CD4-positive, alpha-beta T cell treated with Interleukin-17A for 4 hours (primary cell): ENCODE results near the gene F2.
"Not testable (repeated sequence)": the region's sequence is repeated elsewhere in the genome, so short reads cannot be mapped to it uniquely, and the experiment has no call there.

Experiments
- DNase-seq: peaks from one replicate; pipeline ENCODE4 v3.0.0-alpha.2; 2020; ENCODE audit warnings: mixed read lengths

F2 gene

DNA sequence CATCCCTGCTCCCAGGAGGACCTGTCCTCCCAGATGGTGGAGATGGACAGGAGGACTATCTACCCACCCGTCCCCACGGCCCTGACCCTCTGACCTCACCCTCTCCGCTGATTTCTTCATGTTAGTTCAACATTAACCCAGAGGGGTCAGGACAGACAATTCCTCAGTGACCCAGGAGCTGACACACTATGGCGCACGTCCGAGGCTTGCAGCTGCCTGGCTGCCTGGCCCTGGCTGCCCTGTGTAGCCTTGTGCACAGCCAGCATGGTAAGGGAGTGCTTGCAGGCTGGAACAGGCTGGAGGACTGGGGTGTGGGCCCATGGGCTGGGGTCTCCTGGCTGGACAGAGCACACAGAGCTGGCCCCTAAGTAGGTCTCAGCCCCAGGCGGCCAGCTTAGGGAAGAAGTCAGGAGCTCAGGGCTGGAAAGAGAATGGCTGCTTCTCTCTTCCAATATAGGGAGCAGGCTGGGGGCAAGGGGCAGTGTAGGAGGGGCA is at the start of gene F2:
TSS of gene F2 (plus strand) at position 166 of the 495 bp plus-strand sequence. CDS start at position 189, 23 bp downstream.
- no peak for DNase-seq

DNA sequence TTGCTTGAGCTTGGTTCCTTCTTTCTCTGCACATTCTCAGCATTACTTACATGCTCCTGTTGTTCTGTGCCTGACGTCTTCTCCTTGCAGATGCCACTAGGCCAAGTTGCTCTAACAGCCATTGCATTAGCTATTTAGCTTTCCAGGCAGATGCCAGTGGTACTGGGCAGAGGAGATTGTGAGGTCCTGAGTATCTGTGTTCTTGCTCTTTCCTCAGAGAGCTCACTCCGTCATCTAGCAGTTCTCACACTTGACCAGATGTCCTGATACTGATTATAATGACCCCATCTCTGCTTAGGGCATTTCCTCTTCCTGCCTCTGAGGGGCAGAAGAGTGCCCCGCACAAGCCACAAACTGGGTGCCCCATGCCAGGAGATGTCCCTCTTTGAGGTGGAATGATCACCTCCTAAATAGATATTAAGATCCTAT is 49.3 kb upstream of the F2 start:
- DNase-seq: no peak

DNA sequence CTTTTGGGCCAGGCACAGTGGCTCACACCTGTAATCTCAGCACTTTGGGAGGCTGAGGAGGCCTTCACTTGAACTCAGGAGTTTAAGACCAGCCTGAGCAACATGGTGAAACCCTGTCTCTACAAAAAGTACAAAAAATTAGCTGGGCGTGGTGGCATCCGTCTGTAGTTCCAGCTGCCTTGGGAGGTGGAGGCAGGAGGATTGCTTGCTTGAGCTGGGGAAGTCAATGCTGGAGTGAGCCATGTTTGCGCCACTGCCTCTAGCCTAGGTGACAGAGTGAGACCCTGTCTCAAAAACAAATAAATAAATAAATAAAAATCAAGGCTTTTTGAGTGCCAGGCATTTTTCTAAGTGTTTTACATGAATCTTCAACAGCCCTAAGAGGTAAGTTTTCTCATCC is 48.5 kb upstream of the F2 start:
- DNase-seq: not testable (repeated sequence)

DNA sequence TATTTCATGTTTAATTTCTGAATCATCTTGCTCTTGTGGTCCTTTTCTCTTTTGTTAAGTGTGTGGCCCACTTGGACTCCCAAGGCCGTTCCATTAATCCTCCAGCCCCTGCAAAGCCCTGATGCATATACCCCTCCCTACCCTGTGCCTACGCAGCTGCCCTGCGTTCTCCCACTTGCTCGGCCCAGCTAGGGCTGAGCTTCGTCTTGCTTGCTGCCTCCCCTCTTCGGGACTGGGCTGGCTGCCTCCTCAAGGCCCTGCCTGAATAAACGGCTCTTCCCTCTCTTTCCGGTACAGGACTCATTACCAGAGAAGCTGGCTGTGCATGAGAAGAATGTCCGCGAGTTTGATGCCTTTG is 47.1 kb upstream of the F2 start:
- no peak for DNase-seq

DNA sequence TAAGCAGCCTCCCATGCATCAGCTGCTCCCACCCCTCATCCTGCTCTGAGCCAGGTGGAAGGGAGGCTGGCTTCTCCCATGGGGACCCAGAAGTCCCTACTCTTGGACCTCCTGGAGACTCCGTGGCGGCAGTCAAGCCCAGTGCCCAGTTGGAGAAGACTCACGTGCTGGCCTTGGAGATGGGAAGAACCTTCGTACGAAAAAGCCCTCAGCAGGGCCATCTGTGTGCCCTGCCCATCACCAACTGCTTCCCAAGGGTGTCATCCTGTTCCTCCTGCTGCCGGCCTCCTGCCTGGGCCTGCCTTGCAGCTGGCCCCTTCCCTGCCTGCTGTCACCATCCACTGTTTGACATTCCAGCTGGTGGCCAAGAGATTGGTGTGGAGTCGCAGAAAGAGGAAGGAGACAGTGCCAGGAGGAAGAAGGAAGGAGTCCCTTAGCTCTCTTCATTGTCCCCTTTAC is 46.6 kb upstream of the F2 start:
- no peak for DNase-seq

DNA sequence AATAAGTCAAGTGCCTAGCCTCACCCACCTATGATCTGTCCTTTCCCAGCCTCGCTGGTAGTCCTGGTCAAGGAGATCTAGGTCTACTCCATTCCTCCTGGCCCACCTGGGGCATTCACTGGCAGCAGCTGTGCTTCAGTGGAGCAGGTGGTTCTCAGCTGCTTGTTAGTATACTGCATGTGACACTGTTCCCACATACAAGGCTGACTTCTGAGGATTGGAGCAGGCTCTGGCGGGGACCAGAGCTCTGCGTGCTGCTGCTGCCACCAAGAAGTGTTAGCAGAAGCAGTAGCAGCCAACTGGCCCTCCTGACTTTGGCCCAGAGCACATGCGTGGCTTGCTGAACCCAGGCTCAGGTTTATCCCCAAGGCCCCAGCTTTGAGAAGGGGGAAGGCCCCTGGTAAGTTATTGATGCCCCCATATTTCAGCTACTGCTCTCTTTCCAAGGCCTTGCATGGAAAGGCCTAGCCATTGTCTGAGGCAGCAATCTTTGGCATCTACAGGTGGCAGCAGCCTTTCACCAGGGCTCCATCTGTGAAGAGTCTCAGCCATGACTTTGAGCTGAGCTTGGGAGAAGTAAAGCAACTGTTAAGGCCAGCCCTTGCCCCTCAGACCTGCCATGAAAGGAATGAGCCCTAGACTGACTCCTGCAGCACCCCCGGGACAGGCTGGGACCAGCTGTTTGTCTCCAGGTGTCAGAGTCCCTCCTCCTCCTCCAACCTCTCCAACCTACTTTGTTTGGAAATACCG is 45.1 kb upstream of the F2 start:
- DNase-seq: no peak

DNA sequence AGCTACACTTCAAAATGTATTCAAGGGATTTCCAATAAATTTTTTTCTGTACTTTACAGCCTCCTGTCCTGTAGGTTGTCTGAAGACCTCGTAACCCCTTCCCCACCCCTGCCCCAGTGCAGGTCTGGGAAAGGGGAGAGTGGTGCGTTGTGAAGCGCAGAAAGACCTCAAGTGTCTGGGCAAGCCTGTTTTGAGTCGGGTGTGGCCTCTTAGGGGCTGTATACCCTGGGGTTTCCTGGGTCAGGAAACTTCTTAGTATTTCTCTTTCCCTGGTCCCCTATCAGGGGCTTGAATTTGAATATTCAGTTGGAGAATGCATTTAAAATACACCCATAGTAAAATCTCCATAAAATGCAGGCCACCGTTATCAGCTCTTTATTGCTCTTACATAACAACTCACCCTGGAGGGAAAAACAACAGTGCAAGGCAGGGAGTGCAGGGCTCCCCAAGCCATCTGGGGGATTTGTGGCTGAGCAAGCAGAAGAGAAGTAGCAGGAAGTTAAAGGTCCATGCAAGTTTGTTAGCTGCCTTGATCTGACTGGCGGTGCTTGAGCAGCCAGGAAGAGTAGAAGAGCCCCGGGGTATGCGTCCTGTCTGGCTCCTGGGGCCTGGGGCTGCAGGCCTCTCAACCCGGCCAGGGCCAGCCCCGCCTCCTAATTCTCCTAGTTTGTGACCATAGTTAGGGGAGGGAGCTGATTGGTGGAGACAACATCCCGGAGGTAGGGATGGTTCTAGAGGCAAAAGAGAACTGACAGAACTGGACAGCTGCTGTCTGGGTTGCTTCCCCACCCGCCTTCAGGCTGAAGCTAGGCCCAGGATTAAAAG is 44.3 kb upstream of the F2 start:
- DNase-seq: peak; percentile 63

DNA sequence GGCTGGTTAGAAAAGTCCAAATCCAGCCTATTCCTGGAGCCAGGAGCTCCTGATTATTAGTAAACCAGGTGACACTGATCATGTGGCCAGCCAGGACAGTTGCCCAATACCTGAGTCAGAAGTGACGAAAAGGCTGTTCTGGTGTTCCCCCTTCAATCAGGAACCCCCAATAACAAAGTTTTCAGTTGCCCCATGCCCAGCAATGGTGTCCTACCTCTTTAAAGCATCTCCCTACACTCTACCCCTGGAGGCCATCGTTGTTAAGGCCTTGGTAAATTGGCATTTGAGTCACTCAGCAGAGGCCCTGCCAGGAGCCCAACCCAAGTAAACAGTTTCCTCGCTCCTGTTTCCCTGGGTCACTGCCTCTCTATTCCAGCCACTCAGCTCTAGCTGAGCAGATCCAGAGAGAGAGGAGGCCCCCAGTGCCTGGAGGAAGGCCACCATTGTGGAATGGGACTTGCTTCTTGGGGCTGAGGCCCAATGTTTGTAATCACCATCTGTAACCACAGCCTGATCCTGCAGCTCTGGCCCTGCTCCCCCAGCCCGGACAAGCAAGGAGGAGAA is 43.6 kb upstream of the F2 start:
- DNase-seq: no peak

DNA sequence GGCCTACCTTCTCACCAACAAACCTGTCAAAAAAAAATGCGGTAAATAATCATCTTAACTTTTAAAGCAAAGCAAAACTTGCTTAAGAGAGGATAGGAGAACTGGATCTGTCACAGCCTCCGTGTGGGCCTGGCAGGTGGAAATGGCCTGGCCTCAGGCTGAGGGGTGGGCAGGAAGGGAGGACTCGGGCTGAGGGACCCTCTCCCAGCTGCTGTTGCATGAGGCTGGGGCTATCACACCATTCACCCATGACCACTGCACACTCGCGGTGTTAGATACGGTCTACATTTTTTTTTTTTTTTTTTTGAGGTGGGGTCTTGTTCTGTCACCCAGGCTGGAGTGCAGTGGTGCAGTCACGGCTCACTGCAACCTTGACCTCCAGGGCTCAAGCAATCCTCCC is 43.1 kb upstream of the F2 start:
- no peak for DNase-seq

DNA sequence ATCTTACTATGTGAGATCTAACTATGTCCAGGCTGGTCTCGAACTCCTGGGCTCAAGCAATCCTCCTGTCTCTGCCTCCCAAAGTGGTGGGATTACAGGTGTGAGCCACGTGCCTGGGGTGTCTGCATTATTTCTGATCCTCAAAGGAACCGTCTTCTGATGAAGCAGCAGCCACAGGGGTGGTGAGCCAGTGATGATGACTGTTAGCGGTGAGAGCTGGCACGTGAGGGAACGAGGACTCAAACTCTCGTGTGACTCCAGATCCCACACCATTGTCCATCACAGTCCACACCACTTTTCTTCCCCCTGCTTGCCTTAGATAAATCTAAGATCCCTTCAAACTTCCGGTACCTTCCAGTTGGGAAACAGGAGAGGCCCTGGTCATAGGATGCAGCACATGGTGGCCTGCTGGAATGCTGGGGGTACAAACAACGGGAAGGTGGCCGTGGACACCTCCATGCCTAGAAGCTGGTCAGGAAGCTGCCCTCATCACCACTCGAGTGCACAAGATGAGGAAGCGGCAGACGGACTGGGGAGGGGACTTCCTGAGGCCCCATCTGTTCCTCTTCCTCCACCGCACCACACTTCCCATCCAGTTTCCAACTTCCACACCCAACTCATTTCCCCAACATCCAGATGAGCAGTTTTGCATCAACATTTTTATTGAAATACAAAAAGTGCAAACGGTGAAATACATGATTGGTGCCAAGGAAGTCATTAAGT is 42.4 kb upstream of the F2 start:
- DNase-seq: no peak

DNA sequence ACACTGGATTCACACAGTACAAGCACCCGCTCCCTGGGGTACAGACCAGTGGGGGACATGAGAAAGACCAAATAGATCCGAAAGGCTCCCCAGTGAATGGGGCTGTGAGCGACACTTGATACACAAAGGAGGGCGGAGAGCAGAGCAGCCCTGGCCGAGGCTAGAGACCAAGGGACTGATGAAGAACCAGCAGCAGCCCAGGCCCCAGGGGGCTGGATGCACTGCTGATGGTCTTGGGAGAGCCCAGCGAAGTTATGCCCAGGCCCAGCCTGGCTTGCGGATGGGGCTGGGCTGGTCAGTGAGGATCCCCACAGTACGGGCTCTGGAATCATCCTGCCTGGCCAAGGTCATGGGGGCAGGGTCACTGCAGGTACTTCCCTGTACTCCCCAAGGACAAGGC is 41.8 kb upstream of the F2 start:
- no peak for DNase-seq

DNA sequence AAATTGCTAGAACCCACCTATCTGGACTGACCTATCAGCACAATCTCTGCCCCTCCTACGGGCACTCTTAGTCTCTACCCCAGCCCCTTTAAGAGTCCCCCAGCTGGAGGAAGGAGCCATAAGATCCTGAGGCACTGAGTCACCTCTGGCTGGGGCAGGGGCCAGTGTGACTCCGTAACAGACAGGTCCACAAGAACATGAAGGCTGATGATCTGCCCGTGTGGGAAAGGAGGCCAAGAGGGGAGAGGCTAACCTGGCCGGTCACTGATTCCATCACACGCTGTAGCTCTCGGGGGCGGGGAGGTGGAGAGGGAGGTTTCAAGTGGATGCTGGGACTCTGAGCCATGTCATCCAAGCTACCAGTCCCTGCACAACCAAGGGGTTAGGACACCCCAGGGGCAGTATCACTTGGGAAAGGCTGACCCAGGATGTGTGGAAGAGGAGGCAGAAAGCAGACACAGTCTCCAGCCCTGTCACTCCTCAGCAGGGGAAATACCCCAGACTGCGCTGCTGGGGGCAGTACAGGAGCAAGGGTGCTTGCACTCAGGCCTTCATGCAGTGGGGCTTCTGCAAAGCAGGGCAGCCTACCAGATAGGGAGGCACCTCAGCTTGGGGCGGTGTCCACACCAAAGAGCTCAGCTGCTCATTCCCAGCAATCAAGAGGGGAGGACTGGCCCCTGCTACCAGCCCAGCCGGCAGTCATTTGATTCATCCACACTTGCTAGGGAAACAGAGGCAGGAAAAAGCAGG is 40.8 kb upstream of the F2 start:
- DNase-seq: no peak

DNA sequence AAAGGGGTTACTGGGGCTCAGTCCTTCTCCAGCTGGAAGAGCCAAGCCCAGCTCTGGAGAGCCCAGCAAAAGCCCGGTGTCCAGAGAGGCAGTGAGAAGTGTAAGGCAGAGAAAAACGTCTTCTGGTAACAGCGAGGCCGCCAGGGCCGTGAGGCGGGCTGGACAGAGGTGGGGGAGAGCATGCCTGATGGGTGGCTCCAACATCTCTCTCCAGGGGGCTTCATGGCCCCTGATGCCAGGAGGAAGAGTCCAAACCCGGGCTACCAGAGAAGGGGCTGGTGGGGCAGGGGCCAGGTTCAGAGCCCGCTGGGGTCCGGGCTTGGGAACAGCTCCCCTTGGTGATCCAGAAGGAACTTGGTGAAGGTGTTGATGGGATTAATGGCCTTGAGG is 40.3 kb upstream of the F2 start:
- no peak for DNase-seq

DNA sequence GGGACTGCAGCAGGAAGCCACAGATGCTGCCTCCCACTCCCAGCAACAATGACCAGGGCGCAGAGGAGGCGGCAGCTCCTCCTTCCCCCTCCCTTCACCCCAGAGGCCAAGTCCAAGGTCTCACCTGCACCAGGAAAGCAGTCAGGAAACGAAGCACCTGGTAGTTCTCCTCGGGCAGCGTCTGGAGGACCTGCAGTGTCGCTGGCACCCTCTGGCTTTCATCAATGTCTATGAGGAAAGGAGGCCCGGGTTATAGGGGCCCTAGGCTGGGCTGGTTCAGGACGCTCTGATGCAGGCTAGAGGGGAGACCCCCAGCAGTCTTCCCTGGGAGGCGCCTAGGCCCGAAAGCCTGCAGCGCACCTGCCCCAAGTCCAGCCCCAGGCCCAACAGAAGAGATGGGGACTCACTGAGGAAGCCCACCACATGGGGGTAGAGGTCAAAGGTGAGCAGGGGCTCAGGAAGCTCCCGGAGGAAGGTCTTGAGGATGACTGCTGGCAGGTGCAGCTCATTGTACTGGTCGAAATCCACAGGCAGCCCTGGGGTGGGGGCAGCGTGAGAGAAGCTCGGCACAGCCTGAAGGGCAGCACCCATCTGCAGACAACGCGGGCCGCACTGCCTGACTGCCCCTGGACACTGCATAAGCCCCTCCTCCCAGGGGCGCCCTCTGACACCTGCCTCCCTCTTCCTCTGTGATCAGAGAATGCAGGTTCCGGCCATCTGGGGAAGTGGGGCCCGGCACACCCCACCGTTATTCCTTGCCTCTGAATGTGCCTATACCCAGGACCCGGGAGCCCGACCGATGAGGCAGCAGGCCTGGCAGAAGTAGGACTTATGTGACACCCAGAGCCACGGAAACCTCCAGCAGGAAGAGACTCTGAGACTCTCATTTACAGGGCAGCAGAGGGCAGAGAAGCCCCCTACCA is 39.5 kb upstream of the F2 start:
- DNase-seq: no peak

DNA sequence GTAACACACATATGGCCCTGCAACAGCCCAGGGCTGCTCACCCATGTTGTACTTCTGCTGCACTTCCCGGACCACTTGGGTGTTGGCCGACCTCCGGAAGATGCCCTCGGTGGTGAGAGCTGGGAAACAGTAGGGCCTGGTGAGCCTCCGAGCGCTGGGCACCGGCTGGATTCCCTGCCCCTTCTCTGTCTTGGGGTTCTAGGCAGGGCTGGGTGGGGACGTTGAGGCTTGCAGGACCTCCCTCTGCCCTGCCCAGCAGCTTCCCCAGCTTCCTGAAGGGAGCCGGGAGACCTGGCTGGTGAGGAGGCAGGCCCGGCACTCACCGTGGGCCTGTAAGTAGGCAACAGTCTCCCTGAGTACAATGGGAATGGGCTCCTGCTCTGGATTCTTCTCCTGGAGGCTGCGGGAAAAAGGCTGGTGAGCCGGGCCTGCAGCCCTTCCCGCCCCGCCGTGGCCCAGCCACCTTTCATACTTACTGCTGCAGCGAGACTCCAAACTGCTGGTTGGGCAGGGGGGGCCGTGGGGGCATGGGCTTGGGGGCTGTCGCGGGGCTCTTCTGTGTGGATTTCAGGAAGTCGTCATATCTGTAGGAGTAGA is 38.8 kb upstream of the F2 start:
- DNase-seq: no peak

DNA sequence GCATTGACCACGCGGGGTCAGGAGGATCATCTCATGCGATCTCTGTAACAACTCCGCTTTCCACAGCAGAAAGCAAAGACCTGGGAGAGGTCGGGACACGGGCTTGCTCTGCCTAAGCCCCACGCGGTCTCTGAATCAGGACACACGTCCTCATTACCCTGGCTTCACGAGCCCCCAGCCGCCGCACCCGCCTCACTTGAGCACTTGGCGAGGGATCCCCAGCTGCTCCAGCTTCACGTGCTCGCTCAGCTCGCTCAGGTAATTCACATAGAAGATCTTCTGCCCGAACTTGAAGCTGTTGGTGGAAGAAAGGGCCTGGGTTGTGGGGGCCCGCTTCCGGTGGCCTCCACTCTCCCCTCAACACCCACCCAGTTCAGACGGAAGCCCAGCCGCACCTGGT is 38.2 kb upstream of the F2 start:
- no peak for DNase-seq

DNA sequence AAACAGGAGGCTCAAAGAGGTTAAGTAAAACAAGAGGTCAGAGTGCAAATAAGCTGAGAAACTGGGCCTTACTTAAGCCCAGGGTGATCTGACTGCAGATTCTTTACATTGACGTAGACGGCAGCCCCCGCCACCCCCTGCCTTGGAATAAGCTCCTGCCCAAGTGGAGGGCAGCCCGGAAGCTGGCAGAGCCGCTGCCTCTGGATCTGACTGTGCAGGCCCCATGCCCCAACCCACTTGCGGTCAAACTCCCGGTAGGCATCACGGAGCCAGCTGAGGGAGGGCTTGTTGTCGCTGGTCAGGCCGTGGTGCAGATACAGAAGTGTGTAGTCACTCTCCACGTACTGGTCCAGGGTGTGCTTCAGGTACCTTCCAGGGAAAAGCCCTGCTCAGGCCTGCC is 37.2 kb upstream of the F2 start:
- DNase-seq: no peak

DNA sequence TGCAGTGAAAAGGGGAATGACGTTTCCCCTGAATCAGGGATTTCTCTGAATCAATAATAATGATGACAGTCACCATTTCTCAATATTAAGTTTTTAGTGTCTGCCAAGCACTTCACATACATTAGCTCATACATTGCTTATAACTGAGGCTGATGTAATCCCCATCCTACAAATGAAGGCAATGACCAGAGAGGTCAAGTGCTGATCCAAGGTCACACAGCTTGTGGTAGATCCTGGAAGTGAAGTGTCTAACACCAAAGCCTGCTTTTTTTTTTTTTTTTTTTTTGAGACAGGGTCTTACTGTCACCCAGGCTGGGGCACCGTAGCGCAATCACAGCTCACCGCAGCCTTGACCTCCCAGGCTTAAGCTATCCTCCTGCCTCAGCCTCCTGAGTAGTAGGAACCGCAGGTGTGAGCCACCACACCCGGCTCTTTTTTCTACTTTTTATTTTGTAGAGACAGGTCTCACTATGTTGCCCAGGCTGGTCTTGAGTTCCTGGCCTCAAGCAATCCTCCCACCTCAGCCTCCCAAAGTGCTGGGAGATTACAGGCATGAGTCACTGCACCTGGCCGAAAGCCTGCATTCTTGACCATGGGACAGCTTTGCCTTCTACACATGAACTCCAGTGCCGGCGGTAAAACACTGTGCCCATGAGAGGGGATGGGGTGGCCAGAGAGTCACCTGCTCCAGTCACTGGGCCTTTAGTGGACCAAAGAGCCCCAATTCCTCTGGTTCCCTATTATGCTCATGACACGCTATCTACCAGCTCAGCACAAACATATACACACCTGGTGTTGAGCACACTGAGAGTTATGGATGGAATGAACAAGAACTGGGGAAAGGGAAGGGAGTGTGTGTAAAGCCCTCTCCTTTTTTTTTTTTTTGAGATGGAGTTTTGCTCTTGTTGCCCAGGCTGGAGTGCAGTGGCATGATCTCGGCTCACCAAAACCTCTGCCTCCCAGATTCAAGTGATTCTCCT is 36.0 kb upstream of the F2 start:
- DNase-seq: no peak

DNA sequence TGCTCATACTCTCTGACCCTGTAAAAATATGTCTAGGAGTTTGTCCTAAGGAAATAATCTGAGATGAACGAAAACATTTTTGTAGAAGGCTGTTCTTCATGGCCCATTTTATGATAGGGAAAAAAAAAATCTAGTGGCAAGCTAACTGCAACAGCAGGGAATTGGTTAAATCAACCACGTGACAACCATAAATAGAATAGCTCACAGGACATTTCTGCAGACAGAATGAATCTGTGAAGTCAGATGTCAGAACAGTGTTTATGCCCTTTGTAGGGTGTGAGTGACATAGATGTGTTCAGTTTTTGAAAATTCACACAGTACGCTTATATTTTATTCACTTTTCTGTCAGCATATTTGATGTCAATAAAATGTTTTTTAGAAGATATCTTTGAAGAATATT is 34.6 kb upstream of the F2 start:
- DNase-seq: no peak
